DMS153 treated with DMSO at 0.1 percent for 48 hours (cell line): ENCODE data around the gene EIF5AL1.
"Not testable (repeated sequence)": the region's sequence is repeated elsewhere in the genome, so short reads cannot be mapped to it uniquely, and the experiment has no call there.

Experiments
- DNase-seq: peaks from one replicate; lab custom pipeline; 2025; ENCODE audit not compliant: unreplicated experiment; lab: John Stamatoyannopoulos, UW

Gene EIF5AL1

GRCh38 chr10:79555354-79556309 lies 43.3 kb downstream of the EIF5AL1 start:
- DNase-seq: no peak

- DNase-seq: not testable (repeated sequence)
These were observed 44.6 kb downstream of the EIF5AL1 start for GRCh38 chr10:79556961-79557360.

GRCh38 chr10:79559726-79560125 lies 47.4 kb downstream of the EIF5AL1 start:
- DNase-seq: no peak

- no peak for DNase-seq
These were observed 47.9 kb downstream of the EIF5AL1 start, which contains the start of gene SFTPA2 for GRCh38 chr10:79560160-79560709. TSS of gene SFTPA2 (minus strand) at chr10:79560407. CDS start at chr10:79559483, 924 bp downstream.

- DNase-seq: no peak
These were observed 48.9 kb downstream of the EIF5AL1 start for GRCh38 chr10:79561257-79561656.

GRCh38 chr10:79562135-79562756 lies 49.9 kb downstream of the EIF5AL1 start:
- peak; percentile 18 for DNase-seq

- no peak for DNase-seq
These were observed 51.1 kb downstream of the EIF5AL1 start for GRCh38 chr10:79563426-79563825.
